ENCODE measurements around the gene MTERF1.
"Not testable (repeated sequence)": the region's sequence is repeated elsewhere in the genome, so short reads cannot be mapped to it uniquely, and the experiment has no call there.

The MTERF1 gene

GRCh38 chr7:91880413-91881241, at the start of gene MTERF1:
Gene MTERF1, minus strand, starts transcription at chr7:91880702. Its CDS starts 619 bp downstream, at chr7:91880083.
- peak; percentile 95 for DNase-seq

GRCh38 chr7:91929463-91929862, 49.0 kb upstream of the MTERF1 start:
- DNase-seq = no peak

GRCh38 chr7:91927912-91928311, 47.4 kb upstream of the MTERF1 start:
- no peak for DNase-seq

DNA sequence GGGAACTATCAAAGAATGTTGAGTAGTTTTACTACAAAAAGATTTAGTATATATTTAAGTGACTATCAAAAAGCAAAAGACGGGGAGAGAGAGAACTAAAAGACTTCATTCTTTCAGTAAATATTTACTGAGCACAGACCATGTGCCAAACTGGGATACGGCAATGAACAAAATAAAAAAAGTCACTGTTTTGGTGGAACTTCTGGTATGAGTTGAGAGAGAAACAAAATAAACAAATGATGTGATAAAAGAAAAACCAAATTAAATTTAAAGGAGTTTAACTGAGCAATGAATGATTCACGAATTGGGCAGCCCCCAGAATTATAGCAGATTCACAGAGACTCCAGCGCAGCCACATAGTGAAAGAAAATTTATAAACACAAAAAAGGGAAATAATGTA, 42.4 kb upstream of the MTERF1 start:
- DNase-seq = no peak

- DNase-seq = no peak
These were observed 37.9 kb upstream of the MTERF1 start for GRCh38 chr7:91918356-91918755.

GRCh38 chr7:91916051-91916440, 35.5 kb upstream of the MTERF1 start:
- no peak for DNase-seq

GRCh38 chr7:91915401-91916050, 35.0 kb upstream of the MTERF1 start:
- no peak for DNase-seq

GRCh38 chr7:91913612-91914011, 33.1 kb upstream of the MTERF1 start:
- DNase-seq = no peak

DNA sequence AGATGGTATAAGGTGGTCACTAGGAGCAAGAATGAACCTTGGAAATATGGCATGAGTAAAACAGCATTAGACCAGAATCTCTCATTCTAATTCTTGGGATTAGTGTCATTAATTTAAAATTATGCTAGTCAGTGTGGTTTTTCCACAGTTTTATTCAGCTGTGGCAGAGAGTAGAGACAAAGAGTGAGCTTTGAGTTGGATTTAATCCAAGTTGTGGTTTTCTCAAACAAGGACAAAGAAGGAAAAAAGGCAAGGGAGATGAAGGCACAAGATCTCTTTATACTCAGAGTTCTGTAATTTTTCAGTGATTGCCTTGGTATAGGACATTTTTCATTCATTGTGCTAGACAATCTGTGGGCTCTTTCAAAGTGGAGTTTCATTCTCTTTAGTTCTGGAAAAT, 32.0 kb upstream of the MTERF1 start:
- no peak for DNase-seq

DNA sequence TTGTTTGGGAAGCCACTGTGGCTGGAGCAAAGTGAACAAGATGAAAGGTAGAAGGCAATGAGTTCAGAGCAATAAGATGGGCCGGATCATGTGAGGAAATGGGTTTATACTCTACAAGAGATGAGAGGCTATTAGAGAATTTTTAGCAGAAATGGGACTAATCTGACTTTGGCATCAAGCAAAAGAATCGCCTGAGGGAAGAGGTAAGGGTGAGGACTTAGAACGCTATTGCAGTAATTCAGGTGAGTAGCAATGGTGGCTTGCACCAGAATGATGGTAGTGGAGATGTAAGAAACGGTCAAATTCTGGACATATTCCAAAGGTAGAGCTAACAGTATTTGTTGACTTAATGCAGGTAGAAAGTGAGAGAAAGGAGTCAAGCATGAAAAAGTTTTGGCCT, 30.6 kb upstream of the MTERF1 start:
- no peak for DNase-seq

GRCh38 chr7:91910171-91910570, 29.7 kb upstream of the MTERF1 start:
- DNase-seq = no peak

DNA sequence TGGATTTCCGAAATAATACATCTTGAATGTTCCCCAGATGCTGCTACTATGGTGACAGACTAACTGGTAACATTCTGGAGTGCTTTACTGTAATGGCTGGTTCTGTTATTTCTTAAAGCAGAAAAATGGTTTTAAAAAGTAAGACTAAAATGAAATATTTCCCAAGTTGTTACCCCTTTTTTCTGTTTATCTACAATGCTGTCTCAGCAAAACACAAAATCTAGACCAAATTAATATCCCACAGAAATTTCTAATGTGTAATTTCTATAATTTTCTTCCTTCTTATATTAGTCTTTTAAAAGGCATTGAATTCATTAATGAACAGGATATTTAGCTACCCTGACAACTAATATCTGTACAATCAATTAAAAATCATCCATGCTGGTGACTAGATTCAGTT, 19.1 kb upstream of the MTERF1 start:
- no peak for DNase-seq

- no peak for DNase-seq
These were observed 17.9 kb upstream of the MTERF1 start for GRCh38 chr7:91898240-91898992.

GRCh38 chr7:91894781-91895480, 14.4 kb upstream of the MTERF1 start:
- no peak for DNase-seq

GRCh38 chr7:91893699-91894098, 13.2 kb upstream of the MTERF1 start:
- not testable (repeated sequence) for DNase-seq

- peak; percentile 24 for DNase-seq
These were observed 12.4 kb upstream of the MTERF1 start for GRCh38 chr7:91892821-91893340.

DNA sequence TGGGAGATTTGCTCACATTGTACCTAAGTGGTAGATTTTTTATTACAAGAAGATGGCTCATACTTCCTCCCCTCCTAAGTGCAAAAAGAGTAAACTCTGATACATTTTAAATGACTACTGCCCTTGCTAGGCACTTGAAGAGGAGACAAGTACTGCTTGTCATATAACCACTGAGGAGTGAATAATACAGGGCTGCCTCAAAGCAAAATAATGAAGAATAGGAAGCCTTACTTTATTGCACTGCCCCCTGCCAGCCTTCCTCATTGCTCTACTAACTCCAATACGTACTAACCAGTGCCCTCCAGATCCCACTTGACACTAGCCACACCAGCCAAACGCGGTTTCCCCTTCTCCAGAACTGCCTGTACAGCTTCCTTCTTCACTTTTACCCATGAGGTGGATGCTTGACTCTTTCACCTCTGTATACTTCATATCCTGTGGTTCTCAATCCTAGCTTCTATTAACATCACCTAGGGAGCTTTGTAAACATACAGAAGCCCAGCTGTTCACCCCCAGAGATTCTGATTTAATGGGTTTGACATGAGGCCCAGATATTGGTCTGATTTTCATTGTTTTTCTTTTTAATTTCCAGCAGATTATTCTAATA, 11.7 kb upstream of the MTERF1 start:
- no peak for DNase-seq

GRCh38 chr7:91888271-91889175, 8.0 kb upstream of the MTERF1 start:
- DNase-seq = not testable (repeated sequence)

- DNase-seq = not testable (repeated sequence)
These were observed 7.1 kb upstream of the MTERF1 start for GRCh38 chr7:91887336-91888213.

DNA sequence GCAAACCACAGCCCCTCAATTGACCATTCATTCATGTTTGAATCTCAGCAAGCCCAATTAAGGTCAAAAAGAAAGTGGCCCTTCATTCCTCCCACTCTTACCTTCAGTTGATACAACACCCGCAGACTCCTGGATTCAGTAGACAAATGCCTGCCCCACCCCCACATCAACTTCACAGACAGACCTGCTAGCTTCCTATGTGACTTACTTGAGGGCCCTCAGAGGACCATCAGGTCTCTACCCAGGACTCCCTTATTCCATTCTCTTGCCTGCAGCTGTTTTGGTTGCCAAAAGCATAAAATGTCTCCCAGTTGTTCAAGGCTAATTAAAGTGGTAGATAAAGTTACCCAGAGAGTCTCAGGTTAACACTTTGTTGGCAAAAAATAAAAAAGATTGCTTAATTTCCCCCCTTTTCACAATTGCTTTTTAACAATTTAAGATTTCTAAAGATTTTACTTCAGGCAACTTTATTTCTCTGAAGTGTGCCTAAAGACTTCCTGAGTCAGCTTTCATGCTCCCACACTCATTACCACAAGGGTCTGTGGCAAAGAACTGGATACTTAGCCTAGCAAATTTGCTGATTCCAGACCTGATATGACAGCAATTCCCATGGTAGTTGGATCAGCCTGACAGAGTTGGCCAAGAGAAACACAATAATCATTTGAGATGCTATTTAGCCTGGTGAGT, 3.3 kb upstream of the MTERF1 start:
- DNase-seq = no peak
